GM12892 (cell line): Measurements from ENCODE around the gene GRAMD1A.

ENCODE experiments used
- POLR2A ChIP-seq: IDR thresholded peaks from 2 replicates; pipeline ENCODE4 v1.6.1; 2011; ENCODE audit warnings: low read depth, low read length, control low read depth
- POLR2AphosphoS5 ChIP-seq: IDR thresholded peaks from 2 replicates; pipeline ENCODE4 v1.6.1; 2011; ENCODE audit warnings: low read depth, low read length, control low read depth
- TAF1 ChIP-seq: IDR thresholded peaks from 2 replicates; pipeline ENCODE4 v1.6.1; 2011; ENCODE audit warnings: low read depth, mild to moderate bottlenecking, control low read depth, low read length, borderline replicate concordance

GRCh38 chr19:35034005-35034502 is 33.9 kb downstream of the GRAMD1A start:
- no peak for TF ChIP-seq TAF1
- TF ChIP-seq POLR2AphosphoS5: no peak
- no peak for TF ChIP-seq POLR2A
